ENCODE data around the gene GPNMB.

DNA sequence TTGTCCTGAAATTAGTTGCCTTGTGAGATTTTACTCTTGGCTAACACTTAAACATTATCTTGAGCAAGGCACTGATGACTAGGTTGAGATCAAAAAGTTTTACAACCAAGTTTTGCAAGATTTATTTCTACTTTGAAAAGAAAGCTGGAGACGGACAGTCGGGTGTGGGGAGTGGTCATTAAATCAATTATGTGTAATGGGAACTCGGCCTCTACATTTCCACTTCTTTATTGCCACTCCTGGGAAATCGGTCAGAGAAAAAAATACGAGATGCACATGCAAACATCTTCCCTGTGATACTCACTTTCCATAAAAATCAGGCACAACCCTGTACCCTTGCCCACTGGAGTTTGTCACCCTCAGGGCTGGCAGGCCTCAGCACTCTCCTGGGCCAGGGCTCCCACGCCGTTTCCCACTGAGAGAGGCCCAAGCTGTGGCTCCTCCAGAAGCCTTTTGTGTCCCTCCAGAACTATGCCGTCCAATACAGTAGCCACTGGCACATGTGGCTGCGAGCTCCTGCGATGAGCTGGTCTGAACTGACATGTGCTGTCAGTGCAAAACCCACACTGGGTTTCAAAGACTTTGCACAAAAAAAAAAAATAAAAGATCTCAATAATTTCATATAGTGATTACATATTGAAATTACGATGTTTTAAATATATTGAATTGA is 7.5 kb upstream of the GPNMB start:
- TF ChIP-seq, protein P1, sequence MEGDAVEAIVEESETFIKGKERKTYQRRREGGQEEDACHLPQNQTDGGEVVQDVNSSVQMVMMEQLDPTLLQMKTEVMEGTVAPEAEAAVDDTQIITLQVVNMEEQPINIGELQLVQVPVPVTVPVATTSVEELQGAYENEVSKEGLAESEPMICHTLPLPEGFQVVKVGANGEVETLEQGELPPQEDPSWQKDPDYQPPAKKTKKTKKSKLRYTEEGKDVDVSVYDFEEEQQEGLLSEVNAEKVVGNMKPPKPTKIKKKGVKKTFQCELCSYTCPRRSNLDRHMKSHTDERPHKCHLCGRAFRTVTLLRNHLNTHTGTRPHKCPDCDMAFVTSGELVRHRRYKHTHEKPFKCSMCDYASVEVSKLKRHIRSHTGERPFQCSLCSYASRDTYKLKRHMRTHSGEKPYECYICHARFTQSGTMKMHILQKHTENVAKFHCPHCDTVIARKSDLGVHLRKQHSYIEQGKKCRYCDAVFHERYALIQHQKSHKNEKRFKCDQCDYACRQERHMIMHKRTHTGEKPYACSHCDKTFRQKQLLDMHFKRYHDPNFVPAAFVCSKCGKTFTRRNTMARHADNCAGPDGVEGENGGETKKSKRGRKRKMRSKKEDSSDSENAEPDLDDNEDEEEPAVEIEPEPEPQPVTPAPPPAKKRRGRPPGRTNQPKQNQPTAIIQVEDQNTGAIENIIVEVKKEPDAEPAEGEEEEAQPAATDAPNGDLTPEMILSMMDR (IDR thresholded peaks at IDR 0.05), result no peak
- no peak for TF ChIP-seq POLR2AphosphoS5 (IDR thresholded peaks at IDR 0.05)
- TF ChIP-seq POLR2A (IDR thresholded peaks at IDR 0.05), result no peak

Measured in prostate gland (tissue), 2 donors.